ENCODE data around the gene SNX25.

- TF ChIP-seq ZFP30 (CRISPR knock-in tag; IDR thresholded peaks at IDR 0.05) (no peak), ESRRG (CRISPR knock-in tag; IDR thresholded peaks at IDR 0.05) (no peak), PATZ1 (CRISPR knock-in tag; IDR thresholded peaks at IDR 0.05; ENCODE audit: borderline replicate concordance) (no peak), ZFP3 (CRISPR knock-in tag; IDR thresholded peaks at IDR 0.05) (no peak)
Observed at GRCh38 chr4:185285632-185286393, 76.4 kb downstream of the SNX25 start.
